DLD1 (cell line): ENCODE data around the gene ZAR1.
"Not testable (repeated sequence)": the region's sequence is repeated elsewhere in the genome, so short reads cannot be mapped to it uniquely, and the experiment has no call there.

Experiments
- in situ Hi-C: cut with HindIII; loops from 2 replicates; pipeline ENCODE4 v1.10.0; 2017; ENCODE audit warnings: low sequenced_read_pairs

The ZAR1 gene, protein sequence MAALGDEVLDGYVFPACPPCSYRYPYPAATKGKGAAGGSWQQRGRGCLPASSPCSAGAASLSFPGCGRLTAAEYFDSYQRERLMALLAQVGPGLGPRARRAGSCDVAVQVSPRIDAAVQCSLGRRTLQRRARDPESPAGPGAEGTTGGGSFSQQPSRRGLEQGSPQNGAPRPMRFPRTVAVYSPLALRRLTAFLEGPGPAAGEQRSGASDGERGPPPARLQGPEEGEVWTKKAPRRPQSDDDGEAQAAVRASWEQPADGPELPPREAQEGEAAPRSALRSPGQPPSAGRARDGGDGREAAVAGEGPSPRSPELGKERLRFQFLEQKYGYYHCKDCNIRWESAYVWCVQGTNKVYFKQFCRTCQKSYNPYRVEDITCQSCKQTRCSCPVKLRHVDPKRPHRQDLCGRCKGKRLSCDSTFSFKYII

DNA sequence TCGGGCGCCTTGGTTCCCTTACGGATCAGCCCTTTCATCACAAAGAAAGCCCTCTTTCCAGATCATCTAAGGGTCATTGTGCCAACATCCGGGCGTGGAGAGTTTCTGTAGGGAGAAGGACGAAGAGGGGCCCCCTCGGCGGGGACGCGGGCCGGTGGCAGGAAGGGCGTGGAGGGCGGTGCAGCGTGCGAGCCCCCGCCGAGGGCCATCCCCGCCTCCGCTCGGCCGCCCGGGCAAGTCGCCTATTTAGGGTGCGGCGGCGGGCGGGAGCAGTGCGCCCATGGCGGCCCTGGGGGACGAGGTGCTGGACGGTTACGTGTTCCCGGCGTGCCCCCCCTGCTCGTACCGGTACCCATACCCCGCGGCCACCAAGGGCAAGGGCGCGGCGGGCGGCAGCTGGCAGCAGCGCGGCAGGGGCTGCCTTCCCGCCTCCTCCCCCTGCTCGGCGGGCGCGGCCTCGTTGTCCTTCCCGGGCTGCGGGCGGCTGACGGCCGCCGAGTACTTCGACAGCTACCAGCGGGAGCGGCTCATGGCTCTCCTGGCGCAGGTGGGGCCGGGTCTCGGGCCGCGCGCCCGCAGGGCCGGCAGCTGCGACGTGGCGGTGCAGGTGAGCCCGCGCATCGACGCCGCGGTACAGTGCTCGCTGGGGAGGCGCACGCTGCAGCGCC lies at the start of gene ZAR1:
ZAR1 (plus strand) TSS at position 241 of the 668 bp plus-strand sequence; CDS start at position 281, 40 bp downstream.
- in situ Hi-C loops, result no loop called here

DNA sequence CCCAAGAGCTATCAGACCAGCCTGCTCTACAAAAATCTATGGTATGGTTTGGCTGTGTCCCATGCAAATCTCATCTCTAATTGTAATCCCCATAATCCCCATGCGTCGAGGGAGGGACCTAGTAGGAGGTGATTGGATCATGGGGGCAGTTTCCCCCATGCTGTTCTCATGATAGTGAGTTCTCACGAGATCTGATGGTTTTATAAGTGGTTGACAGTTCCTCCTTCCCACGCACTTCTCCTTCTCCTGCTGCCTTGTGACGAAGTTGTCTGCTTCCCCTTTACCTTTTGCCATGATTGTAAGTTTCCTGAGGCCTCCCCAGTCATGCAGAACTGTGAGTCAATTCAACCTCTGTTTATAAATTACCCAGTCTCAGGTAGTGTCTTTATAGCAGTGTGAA lies 49.1 kb upstream of the ZAR1 start:
- in situ Hi-C loops, result not testable (repeated sequence)

DNA sequence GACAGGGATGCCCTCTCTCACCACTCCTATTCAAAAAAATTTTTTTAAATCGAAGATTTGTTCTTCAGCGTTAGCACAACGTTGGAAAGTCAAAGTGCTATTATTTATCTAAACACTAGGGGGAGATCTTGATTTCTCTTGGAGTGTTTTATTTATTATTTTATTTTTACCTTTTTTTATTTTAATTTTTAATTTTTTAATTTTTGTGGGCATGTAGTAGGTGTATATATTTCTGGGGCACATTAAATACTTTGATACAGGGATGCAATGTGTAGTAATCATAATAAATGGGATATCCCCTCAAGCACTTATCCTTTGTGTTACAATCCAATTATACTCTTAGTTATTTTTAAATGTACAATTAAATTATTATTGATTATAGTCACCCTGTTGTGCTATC lies 44.3 kb upstream of the ZAR1 start:
- in situ Hi-C loops, result no loop called here

DNA sequence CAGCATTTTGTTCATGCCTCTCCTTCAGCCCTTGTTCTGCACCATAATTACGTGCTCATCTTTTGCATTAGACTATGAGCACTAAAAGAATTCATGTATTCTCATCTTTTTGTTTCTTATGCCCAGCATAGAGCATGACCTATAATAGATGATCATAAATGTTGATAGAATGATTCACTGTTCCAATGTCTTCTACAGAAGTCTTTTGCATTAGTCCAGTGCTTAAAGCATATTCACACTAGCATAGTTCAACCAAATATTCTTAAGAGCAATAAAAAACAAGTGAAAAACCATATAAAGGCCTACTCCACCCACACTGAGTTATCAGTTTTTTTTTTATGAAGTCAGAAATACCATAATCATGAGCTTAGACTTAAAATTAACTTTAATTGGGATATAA lies 43.4 kb upstream of the ZAR1 start:
- in situ Hi-C loops, result no loop called here

DNA sequence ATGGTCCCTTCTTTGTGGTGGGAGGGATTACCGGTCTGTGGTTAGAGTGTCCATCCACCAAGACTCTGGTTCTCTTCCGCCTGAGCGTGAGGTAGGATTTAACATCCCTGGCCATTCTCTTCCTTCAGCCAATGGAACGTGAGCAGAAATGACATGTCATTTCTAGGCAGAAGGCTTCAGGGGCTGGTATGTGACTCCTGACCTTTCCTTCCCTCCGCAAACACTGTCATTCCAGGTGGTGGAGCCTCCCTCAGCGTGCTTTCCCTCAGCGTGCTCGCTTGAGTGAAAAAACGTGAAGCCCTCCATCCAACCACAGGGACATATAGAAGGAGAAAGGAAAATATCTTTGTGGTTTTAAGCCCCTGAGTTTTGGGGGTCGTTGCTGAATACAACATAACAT lies 40.9 kb upstream of the ZAR1 start:
- in situ Hi-C loops, result no loop called here

DNA sequence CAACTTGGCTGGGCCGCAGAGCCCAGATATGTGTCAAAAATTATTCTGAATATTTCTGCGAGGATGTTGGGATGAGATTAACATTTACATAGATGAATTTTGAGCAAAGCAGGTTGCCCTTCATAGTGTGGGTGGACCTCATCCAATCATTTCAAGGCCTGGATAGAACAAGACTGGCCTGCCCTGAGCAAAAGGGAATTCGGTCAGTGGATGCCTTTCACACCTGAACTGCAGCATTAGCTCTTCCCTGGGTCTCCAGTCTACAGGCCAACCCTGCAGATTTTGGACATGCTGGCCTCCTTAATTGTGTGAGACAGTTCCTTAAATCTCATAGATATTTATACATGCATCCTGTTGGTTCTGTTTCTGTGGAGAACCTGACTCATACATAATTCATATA lies 39.3 kb upstream of the ZAR1 start:
- in situ Hi-C loops, result no loop called here

DNA sequence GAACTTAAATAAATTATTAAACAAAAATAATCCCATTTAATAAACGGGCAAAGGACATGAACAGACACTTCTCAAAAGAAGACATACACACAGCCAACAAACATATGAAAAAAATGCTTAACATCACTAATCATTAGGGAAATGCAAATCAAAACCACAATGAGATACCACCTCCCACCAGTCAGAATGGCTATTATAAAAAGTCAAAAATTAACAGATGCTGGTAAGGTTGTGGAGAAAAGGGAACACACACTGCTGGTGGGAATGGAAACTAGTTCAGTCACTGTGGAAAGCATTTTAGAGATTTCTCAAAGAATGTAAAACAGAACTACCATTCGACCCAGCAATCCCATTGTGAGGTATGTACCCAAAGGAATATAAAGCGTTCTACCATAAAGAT lies 38.4 kb upstream of the ZAR1 start:
- in situ Hi-C loops, result not testable (repeated sequence)

DNA sequence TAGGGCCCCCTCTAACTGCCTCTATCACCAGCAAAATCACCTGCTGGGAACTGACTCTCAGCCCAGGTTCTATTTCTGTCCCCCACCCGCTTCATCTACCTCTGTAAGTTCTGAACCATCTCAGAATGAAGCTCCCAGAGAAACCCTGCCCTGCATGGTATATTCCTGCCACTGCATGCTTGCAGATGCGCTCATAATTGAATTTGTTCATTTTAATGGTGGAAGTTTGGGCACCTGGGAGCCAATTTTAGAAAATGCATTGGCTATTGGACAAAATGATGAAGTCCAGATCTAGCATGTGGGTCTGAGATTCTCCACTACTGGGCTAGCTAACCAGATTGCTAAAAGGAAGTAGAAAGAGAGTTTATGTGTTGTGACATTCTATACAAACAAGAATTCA lies 35.5 kb upstream of the ZAR1 start:
- in situ Hi-C loops, result no loop called here

DNA sequence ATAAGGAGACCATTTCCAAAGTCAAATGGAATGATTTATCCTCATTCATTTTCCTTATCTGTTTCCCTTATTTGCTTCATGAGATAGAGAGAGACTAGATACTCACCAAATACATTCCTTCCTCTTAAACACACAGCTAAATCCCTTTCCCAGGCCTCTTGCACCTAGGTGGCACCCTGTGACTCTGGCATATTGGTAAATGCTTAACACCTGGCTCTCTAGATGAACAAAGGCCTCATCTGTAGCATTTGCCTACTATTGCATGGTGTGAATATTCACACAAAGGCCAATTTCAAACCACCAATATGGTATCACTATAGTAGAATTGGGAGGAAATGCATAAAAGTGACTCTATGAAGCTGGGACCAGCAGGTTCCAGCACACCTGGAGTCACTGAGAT lies 29.1 kb upstream of the ZAR1 start:
- in situ Hi-C loops, result no loop called here

DNA sequence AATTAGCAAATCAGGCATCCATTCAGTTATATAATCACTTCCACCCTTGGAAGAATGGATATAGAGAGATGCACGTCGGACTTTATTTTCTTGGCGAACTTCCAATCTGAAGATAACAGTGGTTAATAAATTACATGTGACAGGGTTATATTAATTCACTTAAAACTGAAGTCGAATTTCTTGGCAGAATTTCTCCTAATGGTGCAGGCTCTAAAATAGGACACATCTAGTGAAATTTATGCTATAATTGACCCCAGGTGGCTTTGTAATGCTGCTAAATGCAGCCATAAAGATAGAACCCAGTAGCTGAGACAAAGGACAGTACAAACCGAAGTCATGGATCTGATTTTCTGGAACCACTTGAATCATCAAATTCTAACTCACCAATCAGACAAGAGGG lies 27.7 kb upstream of the ZAR1 start:
- in situ Hi-C loops, result no loop called here

DNA sequence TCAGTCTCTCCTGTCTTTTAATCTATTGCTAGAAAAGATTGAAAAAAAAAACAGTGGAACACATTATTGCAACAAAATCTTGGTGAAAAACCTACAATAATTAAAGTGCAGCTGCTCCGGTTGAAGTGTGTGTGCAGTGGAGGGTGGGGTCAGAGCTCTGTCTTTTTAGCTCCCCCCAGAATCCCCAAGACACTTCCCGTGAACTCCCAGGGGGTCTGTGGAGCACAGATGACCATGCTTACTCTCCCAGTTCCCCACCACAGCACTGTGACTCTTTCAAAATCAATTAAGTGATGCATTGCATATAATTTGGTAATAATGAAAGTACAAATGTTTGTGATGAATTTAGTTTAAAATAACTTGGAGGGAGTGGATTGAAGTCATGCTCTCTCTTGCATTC lies 22.6 kb upstream of the ZAR1 start:
- in situ Hi-C loops, result no loop called here

DNA sequence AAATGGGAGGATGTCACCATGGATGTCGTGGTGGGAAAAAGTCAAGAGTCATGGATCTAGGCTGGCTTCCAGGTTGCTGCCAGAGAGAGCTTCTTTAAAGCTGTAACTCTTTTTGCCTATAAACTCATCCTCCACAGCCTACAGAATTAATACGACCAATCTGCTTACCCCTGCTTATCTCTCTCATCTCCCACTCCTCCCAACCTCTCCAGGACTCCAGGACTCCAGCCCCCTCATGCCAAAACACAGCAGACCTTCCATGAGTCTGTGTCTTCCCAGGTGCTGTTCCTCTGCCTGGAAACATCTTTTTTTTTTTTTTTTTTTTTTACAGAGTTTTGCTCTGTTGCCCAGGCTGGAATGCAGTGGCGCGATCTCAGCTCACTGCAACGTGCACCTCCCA lies 22.2 kb upstream of the ZAR1 start:
- in situ Hi-C loops, result no loop called here

DNA sequence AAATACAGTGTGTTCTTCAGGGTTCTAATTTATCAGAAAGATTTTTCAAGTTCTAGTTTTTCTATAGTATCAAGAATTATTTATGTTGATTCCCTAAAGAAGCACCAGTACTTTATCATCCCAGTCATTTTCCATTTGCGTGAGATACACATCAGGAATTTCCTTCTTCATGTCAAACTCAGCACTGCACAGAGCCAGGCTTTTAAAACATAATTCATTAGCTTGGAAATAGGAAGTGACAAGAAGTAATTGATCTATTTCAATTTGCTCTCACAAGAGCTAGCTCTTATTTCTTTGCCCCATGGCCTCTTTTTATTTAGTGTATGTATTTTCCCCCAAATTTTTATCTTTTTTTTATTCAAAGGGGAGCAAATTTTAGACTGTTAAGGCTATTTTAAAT lies 19.9 kb upstream of the ZAR1 start:
- in situ Hi-C loops, result no loop called here

DNA sequence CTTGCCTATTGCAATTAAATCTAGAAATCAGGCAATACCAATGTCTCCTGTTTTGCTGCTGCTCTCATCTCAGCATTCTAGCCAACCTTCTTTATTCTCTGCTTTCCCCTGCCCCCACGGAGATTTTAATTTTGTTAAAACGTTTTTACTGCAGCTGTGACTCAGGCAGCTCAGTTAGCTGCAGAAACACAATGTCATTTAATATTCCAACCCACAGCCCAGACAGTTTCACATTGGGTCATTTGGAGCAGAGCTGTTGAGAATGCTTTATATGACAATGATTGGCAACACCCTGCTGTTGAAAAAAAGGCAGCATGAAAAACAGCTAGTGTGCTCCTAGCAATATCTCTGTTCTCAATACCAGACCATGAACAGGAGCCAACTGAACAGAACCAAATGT lies 19.5 kb upstream of the ZAR1 start:
- in situ Hi-C loops, result no loop called here

DNA sequence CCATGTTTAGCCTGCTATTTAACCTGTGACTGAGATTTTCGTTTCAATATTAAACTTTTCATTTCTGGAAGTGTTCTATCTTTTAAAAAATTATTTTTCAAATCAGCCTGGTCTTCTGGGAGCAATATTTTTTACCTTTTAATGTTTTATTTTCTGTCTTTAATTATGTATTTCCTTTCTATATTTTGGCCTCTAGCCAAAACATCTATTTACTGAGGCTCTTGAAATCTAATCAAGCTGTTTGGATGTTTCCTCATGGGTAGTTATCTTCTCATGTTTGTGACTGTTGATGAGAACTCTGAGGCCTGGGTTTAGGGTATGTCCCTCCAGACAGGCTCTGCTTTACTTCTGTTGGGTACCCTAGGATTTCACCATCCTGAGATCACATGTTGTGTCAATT lies 17.3 kb upstream of the ZAR1 start:
- in situ Hi-C loops, result no loop called here

DNA sequence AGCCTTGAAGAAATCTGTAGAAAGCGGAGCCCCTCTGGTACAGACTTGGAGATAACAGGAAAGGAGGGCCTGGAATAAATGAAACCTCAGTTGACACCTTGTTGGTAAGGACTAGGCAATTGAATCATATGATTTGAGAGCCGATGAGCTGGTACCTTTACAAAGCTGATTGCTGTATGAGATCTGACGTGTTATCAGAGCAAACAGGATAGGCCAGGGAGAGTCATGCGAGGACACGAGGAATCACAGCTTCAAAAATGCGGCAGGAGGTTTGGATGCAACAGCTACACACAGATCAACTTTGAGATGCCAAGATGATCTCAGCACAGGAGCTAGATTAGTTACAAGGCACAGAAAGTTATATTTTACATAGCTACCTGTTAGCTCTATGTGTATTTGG lies 14.3 kb upstream of the ZAR1 start:
- in situ Hi-C loops, result no loop called here

DNA sequence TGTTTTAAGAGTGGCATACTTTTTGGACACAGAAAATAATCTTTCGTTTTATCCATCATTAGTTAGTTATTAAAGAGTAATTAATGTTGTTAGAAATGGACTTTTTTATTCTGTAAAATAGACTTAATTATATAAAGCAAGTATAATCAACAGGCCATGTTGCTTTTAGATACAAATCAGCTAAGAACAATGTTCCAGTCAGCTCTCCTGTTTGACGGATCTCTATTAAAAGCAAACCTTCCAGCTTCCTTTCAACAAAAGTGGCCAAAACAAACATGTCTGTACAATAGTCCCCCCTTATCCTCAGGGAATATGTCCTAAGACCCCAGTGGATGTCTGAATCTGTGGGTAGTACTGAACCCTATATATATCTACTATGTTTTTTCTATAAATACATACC lies 11.8 kb upstream of the ZAR1 start:
- in situ Hi-C loops, result no loop called here

DNA sequence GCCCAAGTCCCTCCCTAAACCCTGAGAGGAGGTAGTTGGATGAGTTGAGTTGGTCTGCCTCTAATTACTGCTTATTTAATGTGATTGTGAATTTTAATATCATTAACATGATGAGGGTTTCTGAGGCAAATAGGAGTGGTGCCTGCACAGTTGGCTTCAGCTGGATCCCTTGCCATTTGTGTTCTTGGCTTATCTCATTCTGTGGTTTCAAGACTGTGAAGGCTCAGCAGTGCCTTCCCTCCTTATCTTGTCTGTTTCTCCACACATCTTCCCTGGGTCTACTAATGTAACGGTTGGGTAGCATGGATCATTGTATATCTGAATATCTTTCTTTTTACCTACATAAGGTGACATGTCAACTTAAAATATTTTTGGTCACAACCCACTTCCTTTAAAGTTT lies 8.5 kb upstream of the ZAR1 start:
- in situ Hi-C loops, result no loop called here

DNA sequence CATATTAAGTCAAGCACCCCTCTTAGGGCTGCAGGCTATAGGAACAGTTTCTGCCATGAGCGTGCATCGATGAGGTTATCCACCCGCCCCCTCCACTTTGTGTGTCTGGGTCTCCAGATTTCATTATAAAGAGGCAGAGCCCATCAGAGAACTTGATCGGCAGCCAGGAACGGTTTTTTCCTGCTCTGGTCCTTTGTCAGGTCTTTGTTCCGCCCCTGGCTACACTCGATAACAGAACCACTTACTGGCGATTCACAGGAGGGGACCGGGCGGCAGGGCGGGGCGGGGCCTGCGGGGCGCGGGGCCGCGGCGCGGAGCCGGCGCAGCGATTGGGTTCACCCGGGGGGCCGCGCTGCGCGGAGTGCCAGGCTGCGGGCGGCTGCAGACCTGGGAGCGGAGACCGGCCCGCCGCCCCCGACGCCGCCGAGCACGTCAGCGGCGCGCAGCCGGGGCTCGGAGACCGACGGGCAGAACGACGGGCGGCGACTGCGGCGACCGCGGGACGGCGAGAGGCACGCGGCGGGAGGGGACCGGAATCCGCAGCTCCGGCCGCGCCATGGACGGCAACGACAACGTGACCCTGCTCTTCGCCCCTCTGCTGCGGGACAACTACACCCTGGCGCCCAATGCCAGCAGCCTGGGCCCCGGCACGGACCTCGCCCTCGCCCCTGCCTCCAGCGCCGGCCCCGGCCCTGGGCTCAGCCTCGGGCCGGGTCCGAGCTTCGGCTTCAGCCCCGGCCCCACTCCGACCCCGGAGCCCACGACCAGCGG lies 6.9 kb upstream of the ZAR1 start, which contains the start of gene SLC10A4:
SLC10A4 (plus strand) TSS at position 338 of the 771 bp plus-strand sequence; CDS start at position 557, 219 bp downstream.
- in situ Hi-C loops, result no loop called here

DNA sequence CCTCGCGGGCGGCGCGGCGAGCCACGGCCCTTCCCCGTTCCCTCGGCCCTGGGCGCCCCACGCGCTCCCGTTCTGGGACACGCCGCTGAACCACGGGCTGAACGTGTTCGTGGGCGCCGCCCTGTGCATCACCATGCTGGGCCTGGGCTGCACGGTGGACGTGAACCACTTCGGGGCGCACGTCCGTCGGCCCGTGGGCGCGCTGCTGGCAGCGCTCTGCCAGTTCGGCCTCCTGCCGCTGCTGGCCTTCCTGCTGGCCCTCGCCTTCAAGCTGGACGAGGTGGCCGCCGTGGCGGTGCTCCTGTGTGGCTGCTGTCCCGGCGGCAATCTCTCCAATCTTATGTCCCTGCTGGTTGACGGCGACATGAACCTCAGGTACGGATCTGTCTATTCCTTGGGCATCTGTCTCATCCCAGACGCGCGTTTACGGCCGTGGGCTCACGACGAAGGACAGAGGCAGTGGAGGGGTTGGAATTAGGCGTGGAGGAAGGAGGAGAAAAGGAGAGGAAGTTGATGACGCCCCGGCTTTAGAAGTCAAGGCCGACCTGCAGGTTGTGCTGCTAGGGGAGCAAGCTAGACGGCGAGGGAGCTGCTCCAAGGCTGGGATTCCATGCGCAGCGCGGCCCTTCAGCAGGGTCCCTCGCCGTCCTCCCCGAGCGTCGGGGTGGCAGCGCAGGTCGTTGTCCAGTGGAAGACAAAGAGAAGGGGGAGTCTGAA lies 6.1 kb upstream of the ZAR1 start:
- in situ Hi-C loops, result no loop called here
